Left kidney (tissue), 8 donors: ENCODE data around the gene PCCA. TPM values are rescaled to one million over a fixed set of nuclear protein-coding genes. Genes with fewer than 3 reads are reported as not detected.
"Not testable (repeated sequence)": the region's sequence is repeated elsewhere in the genome, so short reads cannot be mapped to it uniquely, and the experiment has no call there.

ENCODE experiments used
- DNase-seq: peaks from one replicate; pipeline ENCODE4 v3.0.0-alpha.2; 2013
- long read RNA-seq, 8 donors: transcript quantifications; one replicate each; lab custom pipeline, GENCODE V29; 2026
- polyA plus RNA-seq: library from polyadenylated mRNA; unstranded; fragments of 120-200 nt; gene quantifications from one replicate; pipeline ENCODE4 v1.2.1, GENCODE V29; 2013; ENCODE audit not compliant: insufficient read length

Gene PCCA, protein sequence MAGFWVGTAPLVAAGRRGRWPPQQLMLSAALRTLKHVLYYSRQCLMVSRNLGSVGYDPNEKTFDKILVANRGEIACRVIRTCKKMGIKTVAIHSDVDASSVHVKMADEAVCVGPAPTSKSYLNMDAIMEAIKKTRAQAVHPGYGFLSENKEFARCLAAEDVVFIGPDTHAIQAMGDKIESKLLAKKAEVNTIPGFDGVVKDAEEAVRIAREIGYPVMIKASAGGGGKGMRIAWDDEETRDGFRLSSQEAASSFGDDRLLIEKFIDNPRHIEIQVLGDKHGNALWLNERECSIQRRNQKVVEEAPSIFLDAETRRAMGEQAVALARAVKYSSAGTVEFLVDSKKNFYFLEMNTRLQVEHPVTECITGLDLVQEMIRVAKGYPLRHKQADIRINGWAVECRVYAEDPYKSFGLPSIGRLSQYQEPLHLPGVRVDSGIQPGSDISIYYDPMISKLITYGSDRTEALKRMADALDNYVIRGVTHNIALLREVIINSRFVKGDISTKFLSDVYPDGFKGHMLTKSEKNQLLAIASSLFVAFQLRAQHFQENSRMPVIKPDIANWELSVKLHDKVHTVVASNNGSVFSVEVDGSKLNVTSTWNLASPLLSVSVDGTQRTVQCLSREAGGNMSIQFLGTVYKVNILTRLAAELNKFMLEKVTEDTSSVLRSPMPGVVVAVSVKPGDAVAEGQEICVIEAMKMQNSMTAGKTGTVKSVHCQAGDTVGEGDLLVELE
- 64.7 TPM for polyA plus RNA-seq
- long read RNA-seq, donor 1, partial matches to known transcripts, result 18 of 25 reads
- long read RNA-seq, donor 1, other reads (novel, unspliced or antisense), result 0 of 25 reads
- long read RNA-seq, donor 2, partial matches to known transcripts, result 6 of 9 reads
- long read RNA-seq, donor 2, other reads (novel, unspliced or antisense), result 0 of 9 reads
- long read RNA-seq, donor 3, partial matches to known transcripts, result 0 of 4 reads
- long read RNA-seq, donor 3, other reads (novel, unspliced or antisense), result 0 of 4 reads
- long read RNA-seq, donor 4, result 0 reads
- long read RNA-seq, donor 5, transcript PCCA-202 (24 exons, 2,494 nt), result major isoform, 5 of 124 reads
- long read RNA-seq, donor 5, partial matches to known transcripts, result 119 of 124 reads
- long read RNA-seq, donor 5, other reads (novel, unspliced or antisense), result 0 of 124 reads
- long read RNA-seq, donor 6, partial matches to known transcripts, result 19 of 20 reads
- long read RNA-seq, donor 6, other reads (novel, unspliced or antisense), result 0 of 20 reads
- long read RNA-seq, donor 7, transcript PCCA-202 (24 exons, 2,494 nt), result major isoform, 6 of 141 reads
- long read RNA-seq, donor 7, partial matches to known transcripts, result 131 of 141 reads
- long read RNA-seq, donor 7, other reads (novel, unspliced or antisense), result 0 of 141 reads
- long read RNA-seq, donor 8, partial matches to known transcripts, result 8 of 10 reads
- long read RNA-seq, donor 8, other reads (novel, unspliced or antisense), result 0 of 10 reads

- DNase-seq, result peak; percentile 97
These were observed at the start of gene PCCA for GRCh38 chr13:100088644-100089464. PCCA (plus strand) TSS chr13:100089093; CDS start chr13:100089121, 28 bp downstream.

DNA sequence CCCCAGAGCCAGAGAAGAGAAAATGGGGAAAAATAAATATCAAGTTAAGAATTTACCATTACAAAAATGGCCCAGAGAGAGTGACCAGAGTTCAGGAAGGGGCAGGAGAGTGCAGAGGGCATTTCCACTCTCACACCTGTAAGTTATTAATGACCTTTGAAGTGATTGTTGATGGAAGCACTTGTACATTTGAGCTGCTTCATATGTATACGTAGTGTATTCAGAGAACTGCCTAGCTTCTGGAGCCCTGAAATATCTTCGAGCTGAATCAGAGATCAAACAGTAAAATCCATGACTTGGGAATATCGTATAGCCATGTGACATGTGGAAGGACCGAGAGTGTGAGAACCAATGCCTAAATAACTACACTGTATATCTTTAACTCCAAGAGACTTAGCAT lies 49.2 kb upstream of the PCCA start:
- no peak for DNase-seq

- no peak for DNase-seq
These were observed 48.7 kb upstream of the PCCA start for GRCh38 chr13:100040196-100040595.

DNA sequence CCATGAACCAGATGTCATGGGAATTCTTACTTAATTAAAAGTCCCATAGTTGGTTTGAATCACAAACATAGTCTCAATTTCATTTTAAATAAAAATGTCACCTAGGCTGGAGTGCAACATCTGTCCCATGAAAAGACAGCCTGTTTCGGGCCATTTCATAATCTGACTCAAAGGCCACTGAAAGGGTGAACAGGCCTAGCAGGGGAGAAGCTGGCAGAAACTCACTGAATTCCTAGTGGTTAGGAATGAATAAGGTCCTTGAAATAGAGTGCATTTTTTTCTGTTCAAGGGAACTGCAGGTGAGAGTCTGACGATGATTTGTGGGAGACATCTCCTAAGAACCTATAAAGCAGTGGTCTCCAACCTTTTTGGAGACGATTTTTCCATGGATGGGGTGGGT lies 44.0 kb upstream of the PCCA start:
- DNase-seq, result no peak

DNA sequence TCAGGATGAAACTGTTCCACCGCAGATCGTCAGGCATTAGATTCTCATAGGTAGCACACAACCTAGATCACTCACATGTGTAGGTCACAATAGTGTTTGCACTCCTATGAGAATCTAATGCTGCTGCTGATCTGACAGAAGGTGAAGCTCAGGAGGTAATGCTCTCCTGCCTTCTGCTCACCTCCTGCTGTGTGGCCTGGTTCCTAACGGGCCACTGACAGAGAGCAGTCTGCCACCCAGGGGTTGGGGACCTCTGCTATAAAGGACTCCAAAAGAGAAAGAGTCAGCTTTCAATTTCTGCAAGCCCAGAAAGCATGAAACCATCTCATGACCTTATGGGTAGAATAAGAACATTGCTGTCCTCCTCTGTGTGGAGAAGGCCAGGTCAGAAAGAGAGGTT lies 43.5 kb upstream of the PCCA start:
- no peak for DNase-seq

DNA sequence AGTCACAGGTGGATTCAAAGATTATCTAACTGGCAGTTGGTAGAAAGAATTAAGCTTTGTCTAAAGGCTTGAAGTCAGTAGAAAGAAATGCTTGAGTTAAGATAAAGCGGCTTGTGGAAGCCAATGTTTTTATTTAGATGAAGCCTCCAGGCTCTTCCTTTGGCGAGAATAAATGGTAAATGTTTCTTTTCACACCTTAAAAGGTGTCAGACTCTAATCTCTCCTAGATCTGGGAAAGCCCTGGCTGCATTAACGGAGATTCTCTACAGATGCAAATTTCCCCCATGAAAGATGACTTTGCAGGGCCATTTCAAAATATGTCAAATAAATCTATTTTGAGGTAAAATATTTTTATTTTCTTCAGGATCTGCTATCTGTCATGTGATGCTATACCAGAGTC lies 37.8 kb upstream of the PCCA start:
- no peak for DNase-seq

GRCh38 chr13:100059827-100060226 lies 29.1 kb upstream of the PCCA start:
- DNase-seq, result no peak

DNA sequence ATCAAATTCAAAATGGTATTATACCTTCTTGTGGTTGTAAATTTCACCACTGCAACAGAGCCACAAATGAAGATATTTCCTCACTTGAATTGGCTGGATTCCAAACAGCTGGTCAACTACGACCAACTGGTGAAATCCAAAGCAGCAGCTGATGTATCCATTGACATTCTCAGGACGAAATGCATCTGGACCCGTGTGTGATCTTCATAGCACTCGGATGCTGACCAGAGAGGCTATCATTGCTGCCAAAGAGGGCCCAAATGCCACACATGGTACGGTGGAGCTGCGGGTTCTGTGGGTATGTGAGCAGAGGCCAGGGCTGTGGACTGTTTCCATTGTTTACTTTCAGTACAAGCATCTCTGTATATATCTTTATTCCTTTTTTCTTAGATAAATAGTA lies 25.6 kb upstream of the PCCA start:
- DNase-seq, result no peak

DNA sequence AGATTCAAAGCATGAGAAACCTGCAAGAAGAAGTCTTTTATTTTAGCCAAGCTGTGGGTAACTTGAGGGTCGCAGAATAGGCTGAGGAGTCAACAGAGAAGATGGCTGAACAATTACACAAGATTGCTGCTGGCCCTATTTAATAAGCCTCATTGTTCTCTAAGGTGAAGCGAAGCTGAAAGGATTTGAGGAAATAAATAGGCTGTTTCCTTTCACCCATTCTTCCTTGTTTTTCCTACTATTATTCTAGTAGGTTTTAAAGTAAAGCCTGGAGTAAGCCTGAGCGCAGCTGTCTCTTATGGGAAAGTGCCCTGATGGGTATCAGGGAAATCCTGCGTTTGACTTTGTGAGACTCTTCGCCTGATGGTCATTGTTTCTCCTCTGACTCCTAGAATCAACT lies 25.0 kb upstream of the PCCA start:
- DNase-seq, result no peak

DNA sequence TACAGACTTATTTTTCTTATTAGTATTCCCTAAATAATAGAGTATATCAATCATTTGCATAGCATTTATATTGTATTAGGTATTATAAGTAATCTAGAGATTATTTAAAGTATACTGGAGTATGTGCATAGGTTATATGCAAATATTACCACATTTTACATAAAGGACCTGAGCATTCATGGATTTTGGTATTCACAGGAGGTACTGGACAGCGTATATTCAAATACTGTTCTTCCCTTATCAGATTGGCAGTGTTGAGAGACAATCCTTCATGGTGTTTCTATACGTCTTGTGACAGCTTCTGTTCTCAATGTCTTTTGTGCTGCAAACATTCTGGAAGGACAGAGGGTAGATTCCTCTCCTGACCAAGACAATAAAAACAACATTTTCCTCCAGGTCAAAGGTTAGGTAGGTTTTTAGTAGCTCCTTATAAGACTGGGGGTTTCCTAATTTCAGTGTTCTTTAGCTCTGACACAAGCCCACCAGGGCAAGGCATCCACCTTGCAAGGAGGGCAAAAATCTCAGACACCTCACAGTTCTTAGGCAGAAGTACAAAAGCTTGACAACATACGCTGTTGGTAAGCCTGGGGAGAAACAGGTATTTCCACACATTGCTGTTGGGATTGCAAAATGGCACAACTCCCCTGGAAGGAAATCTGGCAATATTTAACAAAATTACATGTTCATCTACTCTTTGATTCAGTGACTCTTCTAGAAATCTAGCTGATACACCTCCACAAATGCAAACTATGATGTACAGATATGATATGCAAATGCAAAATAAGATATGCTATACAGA lies 20.6 kb upstream of the PCCA start:
- no peak for DNase-seq

GRCh38 chr13:100069278-100069677 lies 19.6 kb upstream of the PCCA start:
- no peak for DNase-seq

- DNase-seq, result no peak
These were observed 12.9 kb upstream of the PCCA start for GRCh38 chr13:100075700-100076587.

DNA sequence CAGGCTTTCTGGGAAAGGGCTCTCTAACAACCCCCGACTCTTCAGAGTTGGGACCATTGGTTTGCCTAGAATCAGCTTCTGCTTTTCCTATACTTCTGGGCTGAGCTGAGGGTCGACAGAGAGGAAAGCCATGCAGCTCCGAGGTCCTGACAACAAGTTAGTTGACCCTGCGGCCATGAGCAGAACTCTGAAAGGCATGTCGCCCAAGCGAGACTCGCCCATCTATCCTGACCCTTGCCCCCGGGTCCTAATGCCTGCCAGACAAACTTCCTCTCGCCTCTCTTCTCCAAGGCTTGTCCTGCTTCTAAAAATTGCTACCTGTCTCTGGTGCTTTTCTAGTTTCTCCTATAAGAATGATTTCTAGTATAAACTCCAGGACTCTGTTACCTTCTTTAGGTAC lies 9.9 kb upstream of the PCCA start:
- not testable (repeated sequence) for DNase-seq

DNA sequence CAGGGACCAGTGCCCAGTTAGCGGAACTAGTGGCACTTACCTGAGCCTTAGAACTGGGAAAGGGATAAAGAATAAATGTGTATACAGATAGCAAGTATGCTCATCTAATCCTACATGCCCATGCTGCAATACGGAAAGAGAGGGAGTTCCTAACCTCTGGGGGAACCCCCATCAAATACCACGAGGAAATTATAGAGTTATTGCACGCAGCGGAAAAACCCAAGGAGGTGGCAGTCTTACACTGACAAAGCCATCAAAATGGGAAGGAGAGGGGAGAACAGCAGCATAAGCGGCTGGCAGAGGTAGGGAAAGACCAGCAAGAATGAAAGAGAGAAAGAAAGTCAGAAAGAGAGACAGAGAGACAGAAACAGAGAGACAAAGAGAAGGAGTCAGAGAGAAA lies 5.5 kb upstream of the PCCA start:
- DNase-seq, result not testable (repeated sequence)

- DNase-seq, result no peak
These were observed 635 bp upstream of the PCCA start for GRCh38 chr13:100088273-100088643.

GRCh38 chr13:100089465-100090032 lies 656 bp downstream of the PCCA start:
- no peak for DNase-seq

DNA sequence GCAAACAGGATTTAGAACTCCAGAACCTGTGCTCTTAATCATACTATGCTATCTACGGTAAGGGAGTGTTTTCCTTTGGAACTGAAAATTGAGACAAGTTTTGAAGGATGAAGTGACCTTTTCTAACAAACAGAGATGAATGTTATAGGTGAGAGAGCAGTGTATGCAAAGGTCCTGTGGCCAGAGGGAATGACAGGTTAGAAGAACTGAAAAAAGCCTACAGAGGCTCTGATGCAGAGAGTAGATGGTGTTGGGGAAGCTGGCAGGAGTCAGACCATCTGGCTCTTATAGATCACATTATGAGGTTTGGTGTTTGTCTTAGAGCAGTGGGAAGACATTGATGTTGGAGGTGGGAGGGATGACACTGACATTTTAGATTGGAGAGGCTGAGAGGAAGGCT lies 2.0 kb downstream of the PCCA start:
- no peak for DNase-seq

DNA sequence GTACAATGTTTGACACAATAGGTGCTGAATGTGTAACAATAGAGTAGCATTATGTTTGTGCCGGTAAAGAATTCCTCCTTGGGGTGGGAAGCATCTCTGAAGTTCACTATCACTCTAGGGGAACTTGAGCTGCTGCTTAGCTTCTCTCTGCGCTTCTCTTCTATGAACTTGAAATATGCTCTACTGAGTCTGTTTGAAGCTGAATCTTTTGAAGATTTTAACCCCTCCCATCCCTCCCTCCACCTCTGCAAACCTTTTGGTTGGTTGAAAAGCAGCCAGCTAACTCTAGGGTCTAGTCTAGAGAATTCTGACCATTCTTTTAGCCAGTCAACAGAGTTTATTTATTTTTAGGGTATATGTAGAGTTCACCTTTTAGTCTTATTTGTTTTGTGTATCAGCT lies 2.5 kb downstream of the PCCA start:
- DNase-seq, result no peak

DNA sequence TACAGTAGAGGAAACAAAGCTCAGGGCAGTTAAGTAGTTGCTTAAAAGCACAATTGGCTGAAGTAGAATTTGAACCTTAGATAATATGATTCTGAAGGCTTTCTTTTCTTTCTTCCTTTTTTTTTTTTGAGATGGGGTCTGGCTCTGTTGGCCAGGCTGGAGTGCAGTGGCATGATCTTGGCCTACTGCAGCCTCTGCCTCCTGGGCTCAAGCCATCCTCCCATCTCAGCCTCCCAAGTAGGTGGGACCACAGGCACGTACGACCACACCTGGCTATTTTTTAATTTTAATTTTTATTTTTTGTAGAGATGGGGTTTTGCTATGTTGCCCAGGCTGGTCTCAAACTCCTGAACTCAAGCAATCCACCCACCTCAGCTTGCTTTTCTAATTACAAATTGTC lies 3.4 kb downstream of the PCCA start:
- not testable (repeated sequence) for DNase-seq
